HEK293T (cell line): ENCODE measurements around the gene POTEH.
"Not testable (repeated sequence)": the region's sequence is repeated elsewhere in the genome, so short reads cannot be mapped to it uniquely, and the experiment has no call there.

Source experiments
- ARNT ChIP-seq: fragments of 450-650 bp; IDR thresholded peaks from 2 replicates; pipeline ENCODE4 v1.6.1; 2017; ENCODE audit warnings: mild to moderate bottlenecking
- BHLHE40 ChIP-seq: fragments of 450-650 bp; IDR thresholded peaks from 2 replicates; pipeline ENCODE4 v1.6.1; 2016; ENCODE audit warnings: mild to moderate bottlenecking, moderate library complexity, borderline replicate concordance
- CTBP1 ChIP-seq: fragments of 450-650 bp; IDR thresholded peaks from 2 replicates; pipeline ENCODE4 v1.6.1; 2016; ENCODE audit warnings: borderline replicate concordance
- ELF4 ChIP-seq: fragments of 450-650 bp; IDR thresholded peaks from 2 replicates; pipeline ENCODE4 v1.6.1; 2017; ENCODE audit warnings: antibody characterized with exemption
- FOXK2 ChIP-seq: fragments of 450-650 bp; IDR thresholded peaks from 2 replicates; pipeline ENCODE4 v1.6.1; 2016; ENCODE audit warnings: mild to moderate bottlenecking
- FOXM1 ChIP-seq: fragments of 450-650 bp; IDR thresholded peaks from 2 replicates; pipeline ENCODE4 v1.6.1; 2017; ENCODE audit warnings: mild to moderate bottlenecking, borderline replicate concordance
- HDGF ChIP-seq: fragments of 450-650 bp; IDR thresholded peaks from 2 replicates; pipeline ENCODE4 v1.6.1; 2017; ENCODE audit warnings: antibody characterized with exemption, borderline replicate concordance
- L3MBTL2 ChIP-seq: fragments of 450-650 bp; conservative IDR thresholded peaks from 2 replicates; pipeline ENCODE4 v1.6.1; 2016; ENCODE audit warnings: mild to moderate bottlenecking
- NFRKB ChIP-seq: fragments of 450-650 bp; IDR thresholded peaks from 2 replicates; pipeline ENCODE4 v1.6.1; 2016; ENCODE audit warnings: mild to moderate bottlenecking, moderate library complexity
- PKNOX1 ChIP-seq: fragments of 450-650 bp; IDR thresholded peaks from 2 replicates; pipeline ENCODE4 v1.6.1; 2016
- SP1 ChIP-seq: fragments of 450-650 bp; IDR thresholded peaks from 2 replicates; pipeline ENCODE4 v1.6.1; 2017
- SUZ12 ChIP-seq: fragments of 450-650 bp; IDR thresholded peaks from 2 replicates; pipeline ENCODE4 v1.6.1; 2016; ENCODE audit warnings: mild to moderate bottlenecking
- TARDBP ChIP-seq: fragments of 450-650 bp; IDR thresholded peaks from 2 replicates; pipeline ENCODE4 v1.6.1; 2016
- ZNF384 ChIP-seq: fragments of 450-650 bp; IDR thresholded peaks from 2 replicates; pipeline ENCODE4 v1.6.1; 2016

GRCh38 chr22:15761151-15761777, 71.4 kb downstream of the POTEH start:
- TF ChIP-seq FOXM1, SP1, CTBP1, SUZ12, TARDBP, PKNOX1, ZNF384, BHLHE40, ELF4, L3MBTL2, ARNT, FOXK2, HDGF, NFRKB: not testable (repeated sequence)
